Inferior parietal cortex (tissue), 1 donor: Measurements from ENCODE around the gene BDKRB1.
A peak's percentile ranks its signal among the peaks of the same experiment; 100 is the strongest.
"Not testable (repeated sequence)": the region's sequence is repeated elsewhere in the genome, so short reads cannot be mapped to it uniquely, and the experiment has no call there.

ENCODE experiments used
- DNase-seq: peaks from one replicate; pipeline ENCODE4 v3.0.0-alpha.2; 2016; ENCODE audit errors: extremely low spot score

Gene BDKRB1

DNA sequence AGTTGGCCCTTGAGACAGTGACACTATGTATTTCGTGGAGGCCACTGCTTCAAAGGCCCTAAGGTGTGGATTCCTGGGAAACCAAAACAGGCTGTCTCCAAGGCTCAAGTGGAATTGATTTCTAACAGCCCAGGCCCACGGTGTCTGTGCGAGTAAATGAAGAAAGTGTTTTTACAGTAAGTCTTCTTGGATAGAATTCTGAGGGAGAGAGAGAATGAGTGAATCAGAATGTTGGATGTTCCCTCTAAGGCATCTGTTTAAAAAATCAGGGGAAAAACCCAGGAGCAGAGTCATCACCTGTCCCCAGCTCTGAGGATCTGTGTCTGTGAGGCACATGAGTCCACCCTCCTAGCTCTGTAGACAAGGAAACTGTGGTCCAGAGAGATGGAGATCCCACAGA, 22.3 kb upstream of the BDKRB1 start:
- DNase-seq, result no peak

GRCh38 chr14:96235426-96235825, 20.6 kb upstream of the BDKRB1 start:
- DNase-seq, result no peak

GRCh38 chr14:96237641-96238040, 18.4 kb upstream of the BDKRB1 start:
- DNase-seq, result no peak

- no peak for DNase-seq
Observed at GRCh38 chr14:96238676-96239265, 17.2 kb upstream of the BDKRB1 start.

DNA sequence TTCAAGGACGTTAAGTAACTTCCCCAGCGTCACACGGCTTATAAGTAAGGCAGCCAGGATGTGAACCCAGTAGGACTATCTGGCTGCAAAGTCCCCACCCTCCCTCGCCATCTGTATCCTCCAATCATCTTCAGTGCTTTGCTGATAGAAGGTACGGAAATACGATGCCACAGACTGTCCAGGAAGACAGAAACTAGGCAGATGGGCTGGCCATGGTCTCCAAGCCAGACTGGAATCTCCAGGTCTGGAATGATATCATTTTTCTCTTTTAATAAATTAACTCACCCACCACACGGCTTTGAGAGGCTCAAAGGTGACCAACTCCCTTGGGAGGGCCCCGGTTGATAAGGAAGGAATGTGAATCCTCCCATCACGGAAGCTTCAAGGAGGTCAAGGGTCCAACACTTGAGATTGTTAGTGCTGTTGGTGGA, 16.3 kb upstream of the BDKRB1 start:
- no peak for DNase-seq

DNA sequence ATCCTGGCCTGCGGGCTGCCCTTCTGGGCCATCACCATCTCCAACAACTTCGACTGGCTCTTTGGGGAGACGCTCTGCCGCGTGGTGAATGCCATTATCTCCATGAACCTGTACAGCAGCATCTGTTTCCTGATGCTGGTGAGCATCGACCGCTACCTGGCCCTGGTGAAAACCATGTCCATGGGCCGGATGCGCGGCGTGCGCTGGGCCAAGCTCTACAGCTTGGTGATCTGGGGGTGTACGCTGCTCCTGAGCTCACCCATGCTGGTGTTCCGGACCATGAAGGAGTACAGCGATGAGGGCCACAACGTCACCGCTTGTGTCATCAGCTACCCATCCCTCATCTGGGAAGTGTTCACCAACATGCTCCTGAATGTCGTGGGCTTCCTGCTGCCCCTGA, 15.4 kb upstream of the BDKRB1 start:
- no peak for DNase-seq

DNA sequence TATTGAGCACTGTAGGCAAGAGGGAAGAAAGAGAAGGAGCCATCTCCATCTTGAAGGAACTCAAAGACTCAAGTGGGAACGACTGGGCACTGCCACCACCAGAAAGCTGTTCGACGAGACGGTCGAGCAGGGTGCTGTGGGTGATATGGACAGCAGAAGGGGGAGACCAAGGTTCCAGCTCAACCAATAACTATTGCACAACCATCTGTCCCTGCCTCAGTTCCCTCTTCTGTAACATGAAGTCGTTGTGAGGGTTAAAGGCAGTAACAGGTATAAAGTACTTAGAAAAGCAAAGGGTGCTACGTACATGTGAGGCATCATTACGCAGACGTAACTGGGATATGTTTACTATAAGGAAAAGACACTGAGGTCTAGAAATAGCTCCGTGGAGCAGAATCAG, 13.9 kb upstream of the BDKRB1 start:
- no peak for DNase-seq

- DNase-seq, result peak; percentile 42
Observed at GRCh38 chr14:96243785-96244184, 12.2 kb upstream of the BDKRB1 start.

GRCh38 chr14:96245074-96245473, 10.9 kb upstream of the BDKRB1 start:
- not testable (repeated sequence) for DNase-seq

GRCh38 chr14:96245710-96246538, 10.1 kb upstream of the BDKRB1 start:
- DNase-seq, result no peak

- no peak for DNase-seq
Observed at GRCh38 chr14:96246539-96246847, 9.5 kb upstream of the BDKRB1 start.

DNA sequence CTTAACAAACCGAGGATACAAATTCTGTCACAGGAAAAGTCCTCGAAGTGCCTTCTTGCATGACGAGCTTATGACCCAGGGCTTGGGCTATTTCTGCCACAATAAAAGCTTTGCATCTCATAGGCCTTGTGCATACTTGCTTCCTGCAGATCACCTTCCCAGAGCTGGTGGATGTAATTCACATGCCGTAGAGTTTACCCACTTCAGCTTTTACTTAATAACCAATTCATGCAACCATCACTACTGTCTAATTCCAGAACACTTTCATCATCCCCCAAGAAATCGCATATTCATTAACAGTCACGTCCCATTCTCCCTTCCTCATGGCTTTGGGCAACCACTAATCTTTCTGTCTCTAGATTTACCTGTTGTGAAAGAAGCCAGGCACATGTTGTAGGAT, 9.0 kb upstream of the BDKRB1 start:
- DNase-seq, result no peak

DNA sequence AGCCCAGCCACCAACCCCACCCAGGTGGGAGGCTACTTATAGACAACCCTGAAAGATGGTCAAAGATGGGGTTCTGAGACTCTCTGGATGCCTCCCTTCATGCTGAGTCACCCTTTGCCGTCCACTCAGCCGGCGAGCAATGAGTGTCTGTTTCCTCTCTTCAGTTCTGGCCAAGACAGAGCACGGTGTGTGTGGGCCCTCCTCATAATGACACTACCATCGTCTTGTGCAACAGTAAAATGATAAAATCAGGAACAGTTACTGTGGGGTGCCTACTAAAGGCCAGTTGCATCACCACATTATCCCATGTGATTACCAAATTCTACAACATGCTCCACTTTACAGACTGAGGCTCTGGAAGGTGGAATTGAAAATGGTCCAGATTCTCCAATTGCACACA, 7.0 kb upstream of the BDKRB1 start:
- no peak for DNase-seq

DNA sequence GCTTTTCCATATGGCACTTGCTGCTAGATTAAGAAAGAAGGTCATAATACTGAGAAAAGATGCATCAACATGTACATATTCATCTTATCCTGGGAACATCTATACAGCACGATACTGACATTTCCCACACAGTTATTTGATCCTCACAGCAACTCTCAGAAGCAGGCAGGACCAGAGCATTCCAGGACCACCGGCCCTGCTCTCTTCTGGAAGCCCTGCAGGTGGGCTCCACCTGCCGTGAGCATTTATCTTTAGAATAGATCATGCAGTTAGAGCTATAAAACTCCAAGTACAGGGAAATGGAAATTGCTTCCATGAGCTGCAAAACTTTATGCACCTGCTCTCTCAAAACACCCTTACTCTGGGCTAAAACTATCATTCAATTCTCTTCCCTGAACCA, 5.5 kb upstream of the BDKRB1 start:
- DNase-seq, result no peak

GRCh38 chr14:96251656-96252155, 4.3 kb upstream of the BDKRB1 start:
- DNase-seq, result no peak

GRCh38 chr14:96252323-96252998, 3.5 kb upstream of the BDKRB1 start:
- DNase-seq, result no peak

- DNase-seq, result no peak
Observed at GRCh38 chr14:96252999-96253539, 2.9 kb upstream of the BDKRB1 start.

DNA sequence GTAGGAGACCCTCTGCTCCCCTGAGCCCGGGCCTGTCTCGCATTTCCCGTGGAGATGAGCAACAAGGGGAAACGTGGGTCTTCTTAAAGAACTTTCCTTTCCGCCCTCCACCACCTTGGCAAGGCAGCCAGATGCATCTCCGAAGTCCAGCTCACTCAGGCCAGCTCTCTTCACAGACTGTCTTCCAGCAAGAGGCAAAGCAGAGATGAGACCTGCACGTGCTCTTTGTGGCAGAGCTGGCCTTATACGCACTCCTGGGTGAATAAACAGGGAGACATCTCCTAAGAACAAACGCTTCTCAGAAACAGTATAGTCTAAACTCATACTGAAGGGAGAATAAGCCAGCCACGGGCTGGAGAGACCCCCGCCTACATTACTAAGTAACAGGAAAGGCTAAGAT, 1.3 kb upstream of the BDKRB1 start:
- no peak for DNase-seq

DNA sequence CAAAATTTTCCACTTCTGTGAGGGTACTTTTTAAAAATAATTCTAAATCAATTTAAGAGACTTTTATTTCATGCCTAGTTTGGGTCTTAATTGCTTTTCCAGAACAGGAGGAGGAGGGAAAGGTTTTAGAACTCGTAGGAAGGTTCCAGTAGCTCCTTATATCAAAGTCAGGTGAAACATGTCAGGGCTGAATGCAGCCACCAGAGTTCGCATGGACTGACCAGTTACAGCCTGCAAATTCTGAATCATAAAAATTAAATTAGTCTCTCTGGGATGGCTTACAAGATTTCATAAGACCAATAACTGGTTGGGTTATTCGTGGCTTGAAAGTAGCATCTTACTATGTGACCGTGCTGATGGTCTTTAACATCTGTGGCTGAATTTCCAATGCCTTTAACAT, 397 bp downstream of the BDKRB1 start:
- DNase-seq, result no peak

DNA sequence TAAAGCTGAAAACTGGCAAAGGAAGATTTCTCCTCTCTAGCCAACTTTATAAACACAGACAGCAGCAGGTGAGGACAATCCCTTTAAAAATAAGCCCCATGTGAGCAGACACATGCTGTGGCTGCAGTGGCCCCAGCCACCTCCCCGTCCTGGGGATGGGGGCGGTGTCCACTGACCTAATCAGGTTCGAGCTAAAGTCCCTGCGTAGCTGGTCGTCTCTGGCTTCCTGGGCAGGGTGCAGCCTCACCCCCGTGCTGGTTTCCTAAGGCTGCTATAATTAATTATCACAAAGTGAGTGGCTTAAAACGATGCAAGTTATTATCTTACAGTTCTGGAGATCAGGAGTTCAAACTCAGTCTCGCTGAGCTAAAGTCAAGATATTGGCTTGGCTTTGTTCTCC, 1.0 kb downstream of the BDKRB1 start:
- DNase-seq, result no peak

- no peak for DNase-seq
Observed at GRCh38 chr14:96257900-96258299, 1.9 kb downstream of the BDKRB1 start.

- no peak for DNase-seq
Observed at GRCh38 chr14:96260341-96260821, 4.4 kb downstream of the BDKRB1 start.

- DNase-seq, result no peak
Observed at GRCh38 chr14:96261053-96261452, 5.0 kb downstream of the BDKRB1 start.
